Right lobe of liver (tissue), 6 donors: Measurements from ENCODE around the gene DCAF15. TPM values are rescaled to one million over a fixed set of nuclear protein-coding genes. Genes with fewer than 3 reads are reported as not detected.

Experiments
- ATAC-seq, 4 donors: fragments of 200-7000 bp; cut with Tn5 transposase; one replicate each; pipeline ENCODE4 v1.9.1; 2020; ENCODE audit warnings: mild to moderate bottlenecking in 4 of 4, moderate library complexity in 4 of 4
- DNase-seq, 3 donors: peaks; one replicate each; pipeline ENCODE4 v3.0.0-alpha.2; 2020
- H3K27ac ChIP-seq, 3 donors: fragments of 200-600 bp; one replicate each; pipeline ENCODE4 v1.8.0; 2022
- H3K27me3 ChIP-seq, 2 donors: fragments of 200-600 bp; one replicate each; pipeline ENCODE4 v1.8.0; 2022
- H3K36me3 ChIP-seq, 4 donors: fragments of 200-600 bp; sonication (generic) in 1 of 4; one replicate each; pipeline versions ENCODE4 v1.5.1 to v1.8.0; 2017 to 2022; ENCODE audit warnings: control low read depth in 1 of 4
- H3K4me1 ChIP-seq, 4 donors: fragments of 200-600 bp; sonication (generic) in 1 of 4; one replicate each; pipeline versions ENCODE4 v1.5.1 to v1.8.0; 2017 to 2022; ENCODE audit warnings: control low read depth in 1 of 4
- H3K4me3 ChIP-seq, 3 donors: fragments of 200-600 bp; one replicate each; pipeline ENCODE4 v1.8.0; 2022
- H3K9me3 ChIP-seq, 4 donors: fragments of 200-600 bp; sonication (generic) in 1 of 4; one replicate each; pipeline versions ENCODE4 v1.5.1 to v1.8.0; 2017 to 2022; ENCODE audit warnings: control low read depth in 1 of 4
- POLR2A ChIP-seq: fragments of 450-650 bp; IDR thresholded peaks from one replicate; pipeline ENCODE4 v1.6.1; 2017; ENCODE audit warnings: antibody characterized with exemption, mild to moderate bottlenecking
- WGBS: methylation state at CpG from one replicate; pipeline ENCODE4 v1.1.6; 2018; ENCODE audit warnings: low coverage, low lambda C conversion rate; ENCODE audit not compliant: insufficient coverage; ENCODE audit errors: missing lambda C conversion rate; 5-methylcytosine and 5-hydroxymethylcytosine counted together
- intact Hi-C, 2 donors: fragments of 100-400 bp; cut with DNase I; formaldehyde crosslinking; loops; one replicate each; pipeline versions ENCODE4 v1.11.2 to v1.14.1; 2022
- total RNA-seq, 6 experiments: library from RNA; depleted of rRNA in 2 of 6; stranded (reverse); fragments of >200 nt in 2 of 6; fragmentation: NEBNext Ultra II Directional in 3 of 6; extraction: Animal tissue kit (Norgen Biotek cat#: 25700) in 3 of 6; gene quantifications; one replicate each; pipeline versions ENCODE4 v1.1.0 to v1.2.4, GENCODE V29; 2016 to 2023
- TF ChIP-seq, protein P1 (sequence below), 4 donors: fragments of 200-600 bp in 3 of 4; fragments of 450-650 bp in 1 of 4; IDR thresholded peaks; one replicate each; pipeline versions ENCODE4 v1.5.1 to v1.8.0; 2016 to 2022; ENCODE audit warnings: antibody characterized with exemption in 4 of 4, mild to moderate bottlenecking in 2 of 4
- donor health status: DM: no; HTN: yes; CAD: no.
- donor health status: DM: no; HTN: no; CAD: no.
- donor health status: DM: no; HTN: no; CAD: no.
- donor health status: DM: no; HTN: yes; CAD: no.
- donor health status: DM: no; HTN: yes; CAD: no.

The DCAF15 gene
- total RNA-seq, 6 experiments from 2014 or later, result 5.6 to 8.7 (median 7.7) TPM

DNA sequence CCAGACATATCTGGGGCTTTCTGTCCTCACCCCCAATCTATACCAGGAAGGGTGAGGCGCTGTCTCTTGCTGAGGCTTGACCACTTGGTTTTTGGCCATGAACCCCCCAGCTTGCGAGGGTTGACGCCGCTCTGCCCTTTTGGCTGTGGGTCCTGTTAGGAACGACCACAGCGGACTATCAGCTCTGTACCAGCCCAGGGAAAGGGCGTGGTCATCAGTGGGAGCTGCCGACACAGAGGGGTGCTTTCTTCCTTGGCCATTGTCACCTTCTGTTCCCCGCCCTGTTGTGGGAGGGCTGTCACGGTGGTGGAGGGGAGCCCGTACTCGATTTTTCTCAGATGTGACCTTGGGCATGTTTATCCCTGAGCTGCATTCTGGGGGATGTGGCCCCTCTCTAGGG is 5.7 kb downstream of the DCAF15 start:
- no peak overlapping the region for H3K4me3 ChIP-seq
- H3K27ac ChIP-seq, result no peak overlapping the region
- no peaks in the 10 kb centered on the region for H3K9me3 ChIP-seq
- WGBS, result 77% methylated on average over 4 of the region's 12 CpGs
- peaks cover 0 to 37% (median 9%) of the 10 kb centered on the region in 4 donors for H3K36me3 ChIP-seq
- H3K27me3 ChIP-seq, result no peaks in the 10 kb centered on the region
- no peak for TF ChIP-seq POLR2A
- TF ChIP-seq, protein P1, sequence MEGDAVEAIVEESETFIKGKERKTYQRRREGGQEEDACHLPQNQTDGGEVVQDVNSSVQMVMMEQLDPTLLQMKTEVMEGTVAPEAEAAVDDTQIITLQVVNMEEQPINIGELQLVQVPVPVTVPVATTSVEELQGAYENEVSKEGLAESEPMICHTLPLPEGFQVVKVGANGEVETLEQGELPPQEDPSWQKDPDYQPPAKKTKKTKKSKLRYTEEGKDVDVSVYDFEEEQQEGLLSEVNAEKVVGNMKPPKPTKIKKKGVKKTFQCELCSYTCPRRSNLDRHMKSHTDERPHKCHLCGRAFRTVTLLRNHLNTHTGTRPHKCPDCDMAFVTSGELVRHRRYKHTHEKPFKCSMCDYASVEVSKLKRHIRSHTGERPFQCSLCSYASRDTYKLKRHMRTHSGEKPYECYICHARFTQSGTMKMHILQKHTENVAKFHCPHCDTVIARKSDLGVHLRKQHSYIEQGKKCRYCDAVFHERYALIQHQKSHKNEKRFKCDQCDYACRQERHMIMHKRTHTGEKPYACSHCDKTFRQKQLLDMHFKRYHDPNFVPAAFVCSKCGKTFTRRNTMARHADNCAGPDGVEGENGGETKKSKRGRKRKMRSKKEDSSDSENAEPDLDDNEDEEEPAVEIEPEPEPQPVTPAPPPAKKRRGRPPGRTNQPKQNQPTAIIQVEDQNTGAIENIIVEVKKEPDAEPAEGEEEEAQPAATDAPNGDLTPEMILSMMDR (IDR thresholded peaks at IDR 0.05), result no peak
- DNase-seq (no peak), ATAC-seq (no peak)
- intact Hi-C loops, result no loop called here
- H3K4me1 ChIP-seq, result peaks cover 0 to 6% (median 2%) of the 10 kb centered on the region in 4 donors

DNA sequence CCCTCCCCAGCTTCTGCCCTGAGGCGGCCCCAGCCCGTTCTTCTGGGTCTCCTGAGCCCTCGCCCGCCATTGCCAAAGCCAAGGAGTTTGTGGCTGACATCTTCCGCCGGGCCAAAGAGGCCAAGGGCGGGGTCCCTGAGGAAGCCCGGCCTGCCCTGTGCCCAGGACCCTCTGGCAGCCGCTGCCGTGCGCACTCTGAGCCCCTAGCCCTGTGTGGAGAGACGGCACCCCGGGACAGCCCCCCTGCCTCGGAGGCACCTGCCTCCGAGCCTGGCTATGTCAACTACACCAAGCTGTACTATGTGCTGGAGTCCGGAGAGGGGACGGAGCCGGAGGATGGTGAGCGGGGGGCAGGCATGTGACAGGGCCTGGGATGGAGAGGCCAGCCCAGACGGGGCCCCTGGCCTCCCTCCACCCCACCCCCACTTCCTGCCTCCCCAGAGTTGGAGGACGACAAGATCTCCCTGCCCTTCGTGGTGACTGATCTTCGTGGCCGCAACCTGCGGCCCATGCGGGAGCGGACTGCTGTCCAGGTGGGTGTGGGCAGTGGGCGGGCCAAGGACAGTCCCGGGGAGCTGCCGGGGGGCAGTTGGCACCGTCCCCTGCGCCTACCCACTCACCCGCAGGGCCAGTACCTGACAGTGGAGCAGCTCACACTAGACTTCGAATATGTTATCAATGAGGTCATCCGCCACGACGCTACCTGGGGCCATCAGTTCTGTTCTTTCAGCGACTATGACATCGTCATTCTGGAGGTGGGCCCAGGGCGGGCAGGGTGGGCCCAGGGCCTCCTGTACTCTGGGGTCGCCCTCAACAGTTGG is 7.0 kb downstream of the DCAF15 start:
- H3K4me3 ChIP-seq, result no peak overlapping the region
- ATAC-seq (no peak), DNase-seq (no peak)
- 70% methylated on average over 4 of the region's 41 CpGs for WGBS
- H3K36me3 ChIP-seq, result peaks cover 0 to 38% (median 11%) of the 10 kb centered on the region in 4 donors
- intact Hi-C loops, result no loop called here
- no peaks in the 10 kb centered on the region for H3K27me3 ChIP-seq
- no peaks in the 10 kb centered on the region for H3K4me1 ChIP-seq
- TF ChIP-seq, protein P1 (IDR thresholded peaks at IDR 0.05), result no peak
- TF ChIP-seq POLR2A, result no peak
- H3K9me3 ChIP-seq, result no peaks in the 10 kb centered on the region
- H3K27ac ChIP-seq, result no peak overlapping the region

DNA sequence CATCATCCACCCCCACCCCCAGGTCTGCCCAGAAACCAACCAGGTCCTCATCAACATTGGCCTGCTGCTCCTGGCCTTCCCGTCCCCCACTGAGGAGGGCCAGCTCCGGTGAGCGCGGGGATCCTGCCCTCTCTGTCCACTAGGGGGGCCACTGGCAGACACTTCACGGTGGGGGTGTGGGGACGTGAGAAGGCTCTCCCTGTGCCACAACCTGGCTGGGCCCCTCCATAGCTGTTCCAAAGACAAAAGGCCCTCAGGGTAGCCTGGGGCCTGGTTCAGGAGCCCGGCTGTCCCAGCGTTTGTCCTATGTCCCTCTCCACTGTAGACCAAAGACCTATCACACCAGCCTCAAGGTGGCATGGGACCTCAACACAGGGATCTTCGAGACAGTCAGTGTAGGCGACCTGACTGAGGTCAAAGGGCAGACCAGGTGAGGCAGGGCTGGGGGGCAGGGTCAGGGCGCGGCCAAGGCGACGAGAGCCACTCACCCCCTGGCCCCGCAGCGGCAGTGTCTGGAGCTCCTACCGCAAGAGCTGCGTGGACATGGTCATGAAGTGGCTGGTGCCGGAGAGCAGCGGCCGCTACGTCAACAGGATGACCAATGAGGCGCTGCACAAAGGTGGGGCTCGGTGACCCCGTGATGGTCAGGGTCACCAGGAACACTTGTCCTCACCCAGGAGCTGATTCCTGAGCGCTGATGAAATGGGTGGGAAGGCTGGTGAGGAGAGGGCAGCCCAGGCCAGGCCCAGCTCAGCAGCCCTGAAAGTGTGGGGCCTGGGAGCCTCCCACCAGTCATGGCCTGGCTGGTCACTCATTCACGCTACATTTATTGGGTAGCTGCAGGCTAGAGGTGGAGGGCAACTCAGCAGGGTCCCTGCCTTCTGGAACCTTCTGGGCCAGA is 7.9 kb downstream of the DCAF15 start:
- Histone ChIP-seq H3K36me3 (peaks cover 0 to 41% (median 13%) of the 10 kb centered on the region in 4 donors), H3K4me1 (no peaks in the 10 kb centered on the region), H3K27ac (no peak overlapping the region), H3K27me3 (no peaks in the 10 kb centered on the region), H3K9me3 (no peaks in the 10 kb centered on the region), H3K4me3 (no peak overlapping the region)
- DNase-seq, result no peak
- no peak for TF ChIP-seq POLR2A
- TF ChIP-seq, protein P1 (IDR thresholded peaks at IDR 0.05), result no peak
- peak in 3 of 4 donors; percentile 2 to 42 (median 22) for ATAC-seq
- WGBS, result no CpG with 5 or more reads among the region's 27 CpGs
- intact Hi-C loops, result no loop called here

DNA sequence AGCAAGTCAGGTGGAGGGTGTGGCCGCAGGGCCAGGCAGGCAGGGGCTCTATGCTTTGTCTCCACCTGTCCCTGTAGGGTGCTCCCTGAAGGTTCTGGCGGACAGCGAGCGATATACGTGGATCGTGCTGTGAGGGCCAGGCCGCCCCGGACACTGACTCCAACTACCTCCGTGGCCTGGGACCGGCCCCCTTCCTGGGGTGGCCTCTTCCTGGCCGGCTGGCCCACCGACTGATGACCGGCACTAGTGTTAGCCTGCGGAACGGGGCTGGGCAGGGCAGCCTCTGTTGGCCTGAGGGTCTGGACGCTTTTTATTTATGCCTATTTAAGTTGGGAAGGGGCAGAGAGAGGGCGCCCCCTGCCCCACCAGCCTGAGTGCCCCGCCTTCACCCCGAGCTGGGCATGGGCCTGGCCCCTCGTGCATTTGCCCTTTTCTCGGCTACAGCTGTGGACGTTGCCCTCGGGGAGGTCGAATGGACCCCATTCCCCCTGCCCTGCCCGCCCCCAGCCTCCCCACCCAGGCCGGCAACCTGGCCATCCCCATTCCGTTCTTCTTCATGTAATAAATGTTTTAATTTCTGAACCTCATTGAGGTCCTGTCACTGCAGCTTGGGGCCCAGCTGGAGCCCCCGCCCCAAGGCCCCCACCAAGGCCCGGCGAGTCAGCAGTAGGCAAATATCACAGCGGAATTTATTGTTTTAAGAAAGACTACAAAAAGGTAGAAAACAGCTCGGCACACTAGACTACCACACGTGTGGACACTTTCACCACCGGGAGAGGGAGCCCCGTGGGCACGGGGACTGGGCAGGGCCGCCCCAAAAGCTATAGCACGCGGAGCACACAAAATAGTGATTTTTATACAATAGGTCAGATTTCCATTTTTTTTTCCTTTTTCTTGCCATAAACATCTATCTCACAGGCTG is 8.8 kb downstream of the DCAF15 start:
- Histone ChIP-seq H3K4me1 (no peaks in the 10 kb centered on the region), H3K9me3 (no peaks in the 10 kb centered on the region), H3K27me3 (no peaks in the 10 kb centered on the region), H3K27ac (no peak overlapping the region), H3K36me3 (peaks cover 0 to 47% (median 13%) of the 10 kb centered on the region in 4 donors), H3K4me3 (no peak overlapping the region)
- TF ChIP-seq, protein P1 (IDR thresholded peaks at IDR 0.05), result no peak
- no peak for TF ChIP-seq POLR2A
- 85% methylated on average over 18 of the region's 39 CpGs for WGBS
- intact Hi-C loops, result no loop called here
- ATAC-seq (peak in 1 of 4 donors; percentile 3), DNase-seq (no peak)
